NCI-H748 (cell line): ENCODE measurements around the gene KCNE4.

ENCODE experiments used
- DNase-seq: peaks from one replicate; lab custom pipeline; 2025; ENCODE audit not compliant: unreplicated experiment; lab: John Stamatoyannopoulos, UW

Gene KCNE4

DNA sequence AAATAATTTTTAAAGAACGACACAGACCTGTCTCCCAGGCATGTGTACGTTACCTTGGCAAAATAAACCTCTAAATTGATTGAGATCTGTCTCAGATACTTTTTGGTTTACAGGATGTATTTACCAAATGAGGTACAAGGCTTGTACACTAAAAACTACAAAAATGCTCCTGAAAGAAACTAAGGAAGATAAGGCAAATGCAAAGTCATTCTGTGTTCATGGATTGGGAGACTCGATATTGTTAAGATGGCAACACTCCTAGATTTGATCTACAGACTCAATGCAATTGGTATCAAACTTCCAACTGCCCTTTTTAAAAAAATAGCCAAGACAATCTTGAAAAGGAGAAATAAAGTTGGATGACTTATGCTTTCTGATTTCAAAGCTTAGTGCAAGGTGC lies 11.5 kb upstream of the KCNE4 start:
- no peak for DNase-seq

DNA sequence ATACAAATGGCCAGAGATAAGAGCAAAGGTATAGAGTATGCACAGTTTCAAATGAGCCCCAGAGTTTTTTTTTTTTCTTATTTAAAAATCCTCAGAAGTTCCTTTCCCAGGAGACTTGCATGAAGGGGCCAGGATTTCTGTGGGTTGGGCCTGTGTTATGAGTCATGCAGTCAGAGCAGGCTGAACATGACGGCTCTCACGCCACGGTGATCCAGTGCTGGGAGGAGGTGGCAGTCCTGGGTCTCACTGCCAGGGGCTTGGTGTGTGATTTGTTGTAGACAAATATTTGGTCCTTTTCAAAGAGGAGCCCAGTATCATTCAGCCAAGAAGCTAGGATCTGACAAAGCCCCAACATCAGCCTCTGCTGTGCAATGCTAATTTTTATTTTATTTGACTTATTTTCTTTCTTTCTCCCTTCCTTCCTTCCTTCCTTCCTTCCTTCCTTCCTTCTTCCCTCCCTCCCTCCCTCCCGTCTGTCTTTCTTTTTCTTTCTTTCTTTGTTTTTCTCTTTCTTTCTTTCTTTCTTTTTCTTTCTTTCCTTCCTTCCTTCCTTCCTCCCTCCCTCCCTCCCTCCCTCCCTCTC lies 10.4 kb upstream of the KCNE4 start:
- peak; percentile 44 for DNase-seq

DNA sequence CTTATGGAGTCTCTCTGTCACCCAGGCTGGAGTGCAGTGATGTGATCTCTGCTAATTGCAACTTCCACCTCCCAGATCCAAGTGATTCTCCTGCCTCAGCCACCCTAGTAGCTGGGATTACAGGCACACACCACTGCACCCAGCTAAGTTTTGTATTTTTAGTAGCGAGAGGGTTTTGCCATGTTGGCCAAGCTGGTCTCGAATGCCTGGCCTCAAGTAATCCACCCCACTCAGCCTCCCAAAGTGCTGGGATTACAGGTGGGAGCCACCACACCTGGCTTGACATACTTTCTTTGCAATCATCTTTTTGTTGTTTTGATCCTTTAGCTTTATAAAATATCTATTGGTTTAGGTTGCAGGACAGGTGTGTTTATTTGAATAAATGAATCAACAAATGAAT lies 9.7 kb upstream of the KCNE4 start:
- no peak for DNase-seq

DNA sequence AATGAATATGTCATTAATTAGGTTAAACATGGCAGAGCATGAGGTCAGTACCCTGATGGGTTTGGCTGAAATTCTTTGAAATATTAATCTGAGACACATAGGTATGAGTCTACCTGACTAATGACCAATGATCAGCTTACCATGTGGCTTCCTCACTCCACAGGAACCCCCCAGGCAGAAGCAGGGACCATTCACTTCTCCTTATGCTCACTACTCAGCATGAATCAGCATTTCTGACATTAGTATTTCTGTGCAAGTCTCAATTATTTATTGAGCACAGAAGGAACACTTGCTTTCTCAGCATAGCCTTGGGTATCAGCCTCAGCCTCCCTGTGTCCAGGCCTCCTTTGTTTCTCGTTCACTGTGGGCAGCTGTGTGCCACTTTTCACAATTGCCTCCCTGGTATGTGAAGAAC lies 9.3 kb upstream of the KCNE4 start:
- no peak for DNase-seq

DNA sequence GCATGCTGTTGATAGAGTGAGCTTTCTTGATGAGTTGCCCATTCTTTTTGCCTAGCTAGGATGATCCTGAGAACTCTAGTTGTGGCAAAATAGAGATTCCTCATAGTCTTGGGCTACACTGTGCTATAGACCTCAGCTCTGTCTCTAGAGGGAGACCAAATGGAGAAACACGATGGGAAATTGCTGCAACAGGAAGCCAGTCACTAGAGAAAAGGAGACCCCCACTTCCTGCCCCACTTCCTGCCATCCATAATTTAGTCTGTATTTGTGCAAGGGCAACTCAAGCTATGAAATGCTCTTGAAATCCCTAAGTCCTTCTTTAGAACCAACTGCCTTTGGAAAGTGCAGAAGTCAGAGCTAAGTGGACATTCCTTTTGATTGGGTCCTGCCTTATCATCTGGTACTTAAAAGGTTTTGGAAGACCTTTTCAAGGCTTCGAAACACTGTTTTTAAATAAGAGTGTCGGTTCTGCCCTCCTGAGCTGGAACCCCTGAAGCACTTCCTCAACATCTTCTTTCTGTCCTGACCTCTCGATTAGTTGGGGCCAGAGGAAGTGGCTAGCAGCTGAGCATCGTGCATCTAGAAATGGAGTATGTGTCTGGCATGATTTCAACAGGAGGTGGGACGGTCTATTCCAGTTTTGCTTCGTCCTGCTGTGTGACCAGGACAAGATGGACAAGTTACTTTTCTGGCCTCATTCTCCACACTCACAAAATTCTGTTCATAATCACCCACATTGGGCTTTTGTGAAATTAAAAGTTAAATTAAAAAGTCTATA lies 8.6 kb upstream of the KCNE4 start:
- no peak for DNase-seq

DNA sequence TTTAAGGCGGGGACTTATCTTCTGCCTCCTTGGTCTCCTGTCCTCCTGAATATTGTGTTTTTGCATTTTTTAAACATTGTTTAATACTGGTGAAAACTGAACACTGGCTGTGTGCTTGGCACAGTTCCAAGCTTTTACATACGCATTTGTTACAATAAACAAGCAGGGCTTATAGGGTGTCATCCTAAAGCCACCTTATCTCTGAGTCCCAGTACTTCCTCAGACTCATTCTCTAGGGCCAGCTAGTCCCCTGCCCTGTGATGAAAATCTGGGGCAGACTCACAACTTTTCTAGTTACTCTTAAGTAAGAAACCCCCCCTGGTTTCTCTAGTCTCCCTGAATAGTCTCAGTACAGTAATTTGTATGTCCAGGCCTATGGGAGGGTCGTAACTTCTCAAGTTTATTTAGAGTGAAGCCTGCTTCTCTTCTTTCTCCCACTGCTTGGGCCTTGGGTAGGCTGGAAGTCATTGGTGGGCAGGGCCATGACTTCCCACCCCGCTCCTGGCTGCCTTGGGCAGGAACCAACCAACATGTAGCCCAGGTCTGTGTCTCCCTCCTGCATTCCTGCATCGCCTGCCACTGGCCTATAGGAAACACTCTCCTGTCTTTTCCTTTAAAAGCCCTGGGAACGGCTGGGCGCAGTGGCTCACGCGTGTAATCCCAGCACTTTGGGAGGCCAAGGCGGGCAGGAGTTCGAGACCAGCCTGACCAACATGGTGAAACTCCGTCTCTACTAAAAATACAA lies 7.7 kb upstream of the KCNE4 start:
- no peak for DNase-seq

DNA sequence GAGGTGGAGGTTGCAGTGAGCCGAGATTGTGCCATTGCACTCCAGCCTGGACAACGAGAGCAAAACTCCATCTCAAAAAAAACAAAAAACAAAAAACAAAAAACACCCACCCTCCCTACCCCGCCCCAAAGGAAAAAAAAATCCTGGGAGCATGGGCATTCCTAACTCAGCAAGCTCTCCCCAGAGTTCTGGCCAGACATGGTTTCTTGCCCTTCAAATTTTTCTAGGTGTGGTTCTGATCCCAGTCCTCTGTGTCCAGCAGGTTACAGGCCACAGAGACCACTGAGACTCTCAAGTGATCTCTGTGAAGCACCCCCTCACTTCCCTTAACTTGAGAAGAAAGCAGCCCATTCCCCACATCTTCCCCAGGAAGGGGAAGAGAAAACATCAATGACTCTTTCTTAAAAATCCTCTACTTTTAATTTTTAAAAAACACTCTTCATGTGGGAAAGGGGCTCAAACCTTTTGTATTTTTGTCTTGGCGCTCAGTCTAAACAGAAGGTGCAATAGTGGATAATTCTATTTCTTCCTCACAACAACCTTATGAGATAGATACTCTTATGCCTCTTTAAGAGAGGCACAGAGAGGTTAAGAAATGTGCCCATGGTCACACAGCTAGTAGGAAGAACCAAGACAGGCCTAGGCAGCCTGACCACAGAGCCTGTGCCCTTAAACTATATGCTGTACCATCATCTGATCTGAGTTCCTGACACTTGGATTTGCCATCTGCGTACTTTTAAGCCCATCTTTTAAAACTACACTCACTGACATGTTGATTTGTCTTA lies 6.9 kb upstream of the KCNE4 start:
- no peak for DNase-seq

DNA sequence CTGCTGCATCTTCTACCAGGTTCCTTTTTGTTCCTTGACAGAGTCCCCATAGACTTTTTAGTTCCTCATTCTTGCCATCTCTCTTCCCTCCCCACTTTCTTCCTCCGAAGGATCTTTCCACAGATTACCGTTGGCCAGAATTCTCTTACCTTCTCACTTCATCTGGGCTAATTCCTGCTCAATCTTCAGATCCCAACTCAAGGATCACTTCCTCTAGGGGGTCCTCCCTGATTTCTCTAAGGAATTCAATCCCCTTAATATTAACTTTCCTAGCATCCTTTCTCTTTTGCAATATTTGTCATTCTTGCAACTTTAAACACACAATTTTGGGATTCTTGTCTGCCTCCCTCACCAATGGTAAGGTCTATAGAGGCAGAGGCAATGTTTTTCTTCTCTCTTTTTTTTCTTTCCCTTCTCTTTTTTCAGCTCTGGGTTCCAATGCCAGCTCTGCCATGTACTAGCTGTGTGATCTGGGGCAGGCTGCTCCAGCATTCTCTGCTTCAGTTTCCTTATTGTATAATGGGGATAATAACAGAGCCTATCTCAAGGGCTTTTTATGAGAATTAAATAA lies 5.4 kb upstream of the KCNE4 start:
- no peak for DNase-seq

DNA sequence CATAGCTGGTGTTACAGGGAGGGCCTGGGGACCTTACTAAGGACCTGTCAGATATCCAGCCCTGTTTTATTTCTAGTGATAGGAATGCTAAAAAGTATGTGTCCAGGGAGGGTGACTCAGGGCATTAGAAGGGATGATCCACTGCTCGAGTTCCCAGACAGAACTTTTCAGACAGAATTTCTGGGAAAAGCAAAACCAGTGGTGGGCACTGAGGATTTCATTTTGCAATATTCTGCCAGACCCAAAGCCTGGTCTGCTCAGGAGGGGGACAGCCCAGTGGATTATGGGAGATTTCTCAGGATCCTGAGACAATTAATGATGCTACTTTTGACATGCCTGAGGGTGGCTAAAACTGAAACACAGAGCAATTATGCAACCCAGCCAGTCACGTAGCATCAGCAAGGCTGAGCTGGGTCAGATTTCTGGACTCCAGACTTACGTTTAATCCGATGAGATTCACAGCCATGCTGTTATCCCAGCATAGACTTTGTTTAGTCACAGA lies 4.7 kb upstream of the KCNE4 start:
- DNase-seq: no peak

DNA sequence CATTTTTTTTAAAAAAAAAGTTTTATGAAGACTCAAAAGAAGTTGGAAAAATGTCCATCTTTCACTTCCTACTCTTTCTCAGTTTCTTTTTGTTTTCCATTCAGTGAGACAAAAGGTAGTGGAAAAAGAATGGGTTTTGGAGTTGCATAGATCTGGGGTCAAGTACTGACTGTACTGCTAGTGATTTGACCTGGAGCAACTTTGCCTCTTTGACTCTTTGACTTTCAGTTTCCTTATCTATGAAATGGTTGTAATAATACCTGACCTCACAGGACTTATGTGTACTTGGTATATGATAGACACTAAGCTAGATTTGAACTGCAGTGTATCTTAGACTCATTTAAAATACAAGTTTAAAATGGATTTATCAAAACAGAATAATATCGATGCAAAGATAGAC lies 3.5 kb upstream of the KCNE4 start:
- no peak for DNase-seq

DNA sequence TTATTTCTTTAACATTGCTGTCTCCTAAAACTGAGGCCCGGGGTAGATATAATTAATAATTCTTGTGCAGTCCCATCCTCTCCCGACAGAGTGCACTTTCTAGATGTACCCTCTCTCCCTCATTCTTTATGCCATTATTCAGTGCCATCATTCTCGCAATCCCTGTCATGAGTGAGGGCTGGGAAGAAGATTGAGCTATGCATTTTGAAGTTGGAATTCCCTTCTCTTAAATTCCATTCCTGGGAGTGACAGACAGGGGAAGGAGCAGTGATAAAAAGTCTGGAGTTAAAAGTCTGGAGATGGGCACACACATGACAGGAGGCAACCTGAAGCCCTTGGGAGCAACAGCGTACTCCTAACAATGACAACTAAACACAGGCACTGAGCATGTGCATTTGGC lies 2.6 kb upstream of the KCNE4 start:
- no peak for DNase-seq

DNA sequence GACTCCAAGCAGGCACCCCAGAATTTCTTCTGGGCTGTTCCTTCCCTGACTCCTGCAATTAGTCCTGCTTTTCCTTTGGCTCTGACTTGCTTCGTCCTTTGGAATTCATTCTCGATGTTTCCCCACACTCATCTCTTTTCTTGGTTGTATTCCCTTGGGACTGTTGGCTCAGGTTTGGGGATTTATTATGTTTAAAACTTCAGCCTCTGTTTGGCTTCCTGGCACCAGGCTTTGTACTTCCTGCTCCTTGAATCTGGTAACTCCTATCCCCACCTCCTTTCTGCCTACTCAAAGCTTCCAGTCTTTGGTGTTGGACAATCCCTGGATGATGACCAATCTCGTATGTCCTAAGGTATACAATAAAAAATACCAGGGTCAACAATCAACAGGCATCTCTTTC lies 1.8 kb upstream of the KCNE4 start:
- DNase-seq: no peak

DNA sequence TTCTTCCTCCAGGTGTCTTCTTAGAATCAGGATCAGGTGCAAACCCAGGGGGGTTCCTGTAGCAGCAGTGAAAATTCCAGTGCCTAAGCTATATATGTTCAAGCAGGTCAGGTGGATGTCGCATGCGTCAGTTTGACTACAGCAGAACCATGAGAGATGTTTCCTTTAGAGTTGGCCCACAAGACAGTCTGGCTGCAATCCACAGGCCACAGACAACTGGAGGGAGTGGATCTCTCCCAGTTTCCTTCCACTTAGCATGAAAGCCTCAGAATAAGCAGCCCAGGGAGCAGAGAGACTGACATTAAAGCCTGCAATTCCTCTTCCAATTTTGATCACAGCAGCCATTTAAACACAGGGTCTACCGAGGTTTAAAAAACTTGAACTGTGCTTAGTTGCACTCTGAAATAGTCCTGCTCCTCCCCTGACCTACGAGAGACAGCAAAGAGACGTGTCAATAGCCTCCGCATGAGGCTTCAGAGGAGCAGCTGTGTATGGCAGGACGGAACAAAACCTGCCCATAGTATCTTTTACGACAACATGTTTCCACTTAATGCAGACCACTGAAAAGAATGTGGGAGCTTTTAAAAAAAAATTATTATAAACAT lies 988 bp upstream of the KCNE4 start:
- DNase-seq: no peak

DNA sequence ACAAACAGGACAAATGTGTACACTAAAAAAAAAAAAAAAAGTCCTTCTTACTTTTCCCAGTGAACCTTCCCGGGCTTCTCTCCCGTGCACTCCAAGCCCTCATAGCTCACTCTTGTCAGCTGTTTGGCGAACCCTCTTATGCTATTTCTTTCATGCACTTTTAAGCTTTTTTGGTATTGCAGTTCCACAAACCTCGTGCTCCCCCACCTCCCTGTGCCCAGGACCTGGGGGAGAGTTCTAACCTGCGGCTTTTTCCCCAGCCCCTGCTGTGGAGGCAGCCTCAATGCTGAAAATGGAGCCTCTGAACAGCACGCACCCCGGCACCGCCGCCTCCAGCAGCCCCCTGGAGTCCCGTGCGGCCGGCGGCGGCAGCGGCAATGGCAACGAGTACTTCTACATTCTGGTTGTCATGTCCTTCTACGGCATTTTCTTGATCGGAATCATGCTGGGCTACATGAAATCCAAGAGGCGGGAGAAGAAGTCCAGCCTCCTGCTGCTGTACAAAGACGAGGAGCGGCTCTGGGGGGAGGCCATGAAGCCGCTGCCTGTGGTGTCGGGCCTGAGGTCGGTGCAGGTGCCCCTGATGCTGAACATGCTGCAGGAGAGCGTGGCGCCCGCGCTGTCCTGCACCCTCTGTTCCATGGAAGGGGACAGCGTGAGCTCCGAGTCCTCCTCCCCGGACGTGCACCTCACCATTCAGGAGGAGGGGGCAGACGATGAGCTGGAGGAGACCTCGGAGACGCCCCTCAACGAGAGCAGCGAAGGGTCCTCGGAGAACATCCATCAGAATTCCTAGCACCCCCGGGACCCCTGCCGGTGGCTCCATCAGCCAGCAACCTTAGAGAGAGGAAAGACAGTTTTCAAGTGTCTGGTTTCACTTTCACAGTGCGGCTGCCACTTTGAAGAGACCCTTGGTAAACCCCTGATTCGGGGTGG lies 826 bp downstream of the KCNE4 start:
- no peak for DNase-seq

DNA sequence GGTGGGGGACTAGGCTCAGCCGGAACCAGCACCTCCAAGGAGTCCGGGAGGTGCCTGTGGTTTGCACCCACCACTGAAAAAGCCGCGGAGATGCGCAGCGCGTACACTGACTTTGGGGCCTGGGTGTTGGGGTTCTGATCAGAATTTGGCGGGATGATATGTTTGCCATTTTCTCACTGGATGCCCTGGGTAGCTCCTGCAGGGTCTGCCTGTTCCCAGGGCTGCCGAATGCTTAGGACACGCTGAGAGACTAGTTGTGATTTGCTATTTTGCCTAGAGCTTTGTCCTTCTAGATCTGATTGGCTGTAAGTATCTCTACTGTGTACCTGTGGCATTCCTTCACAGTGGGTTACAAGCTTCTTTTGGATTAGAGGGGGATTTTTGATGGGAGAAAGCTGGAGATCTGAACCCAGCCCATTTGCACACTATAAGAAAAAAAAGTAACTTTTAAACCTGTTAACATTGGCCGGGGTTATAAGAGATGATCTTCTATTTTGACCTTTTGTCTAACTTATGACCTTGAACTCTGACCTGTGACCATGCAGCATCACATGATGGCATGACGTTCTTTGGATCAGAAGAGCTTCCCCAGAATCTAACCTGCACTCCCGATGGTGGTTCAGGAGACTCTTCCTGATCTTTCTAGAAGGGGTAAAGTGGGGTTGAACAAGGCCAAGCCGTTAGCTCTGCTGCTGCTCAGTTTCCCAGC lies 1.6 kb downstream of the KCNE4 start:
- no peak for DNase-seq

DNA sequence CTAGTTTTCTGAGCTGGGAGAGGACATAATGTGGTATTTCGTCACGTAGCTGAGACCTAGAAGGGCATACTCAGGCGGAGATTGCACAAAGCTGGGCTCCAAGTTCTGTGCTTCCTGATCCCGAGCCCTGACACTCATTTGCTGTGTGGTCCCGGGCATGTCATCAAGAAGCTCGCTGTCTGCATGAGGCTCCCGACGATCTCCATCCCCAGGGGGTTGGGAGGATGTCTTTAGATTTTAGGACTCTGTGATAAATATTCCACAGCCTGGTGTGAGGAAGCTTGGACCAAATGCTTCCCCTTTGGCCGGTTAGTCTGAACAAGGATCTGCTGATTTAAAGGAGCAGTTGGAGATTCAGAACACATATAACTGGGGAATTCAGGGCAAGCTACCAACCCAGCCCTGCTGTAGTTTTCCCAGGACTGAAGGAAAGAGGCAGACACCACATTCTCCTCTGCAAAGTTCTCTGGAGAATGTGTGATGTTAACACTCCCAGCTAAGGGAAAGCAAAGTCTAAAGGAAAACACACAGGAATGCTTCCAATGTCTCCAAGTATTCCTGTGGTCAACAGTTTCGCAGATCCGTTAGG lies 2.3 kb downstream of the KCNE4 start:
- no peak for DNase-seq

DNA sequence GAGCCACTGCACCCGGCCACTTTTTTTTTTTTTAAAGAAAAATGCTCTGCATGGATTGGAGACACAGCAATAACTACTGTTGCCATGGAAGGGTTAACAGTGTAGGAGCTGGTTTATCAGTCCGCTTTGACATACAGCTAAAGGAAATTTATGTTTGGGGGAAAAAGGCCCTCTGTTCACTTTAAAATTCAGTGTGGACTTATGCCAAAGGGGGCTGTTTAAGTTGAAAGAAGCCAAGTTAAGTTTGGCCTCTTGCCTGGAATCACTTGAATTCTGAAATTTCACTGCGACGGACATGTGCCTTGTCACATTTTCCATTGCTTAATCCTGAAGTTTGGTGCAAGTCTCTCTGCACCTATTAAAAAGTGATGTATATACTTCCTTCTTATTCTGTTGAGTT lies 3.1 kb downstream of the KCNE4 start:
- DNase-seq: no peak

DNA sequence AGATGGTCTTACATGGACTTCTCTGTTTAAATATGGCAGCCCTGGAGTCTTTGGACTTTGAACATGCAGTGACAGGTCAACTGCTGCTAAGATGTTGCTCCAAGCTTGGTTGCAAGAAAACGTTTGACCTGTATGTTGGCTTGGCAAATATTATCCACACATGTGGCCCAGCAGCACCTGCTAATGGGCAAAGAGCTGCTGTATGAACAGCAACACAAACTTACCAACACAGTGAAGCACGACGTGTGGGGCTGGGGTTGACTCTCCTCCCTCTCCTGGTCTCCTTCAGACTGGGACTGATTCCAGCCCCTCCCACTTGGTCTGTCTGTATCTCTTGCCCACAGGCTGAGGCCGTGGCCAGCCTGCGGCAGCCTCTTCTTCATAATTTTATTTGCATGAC lies 3.8 kb downstream of the KCNE4 start:
- DNase-seq: no peak
